ENCODE data around the gene IGSF8. TPM values are rescaled to one million over a fixed set of nuclear protein-coding genes. Genes with fewer than 3 reads are reported as not detected.

IGSF8 gene, protein sequence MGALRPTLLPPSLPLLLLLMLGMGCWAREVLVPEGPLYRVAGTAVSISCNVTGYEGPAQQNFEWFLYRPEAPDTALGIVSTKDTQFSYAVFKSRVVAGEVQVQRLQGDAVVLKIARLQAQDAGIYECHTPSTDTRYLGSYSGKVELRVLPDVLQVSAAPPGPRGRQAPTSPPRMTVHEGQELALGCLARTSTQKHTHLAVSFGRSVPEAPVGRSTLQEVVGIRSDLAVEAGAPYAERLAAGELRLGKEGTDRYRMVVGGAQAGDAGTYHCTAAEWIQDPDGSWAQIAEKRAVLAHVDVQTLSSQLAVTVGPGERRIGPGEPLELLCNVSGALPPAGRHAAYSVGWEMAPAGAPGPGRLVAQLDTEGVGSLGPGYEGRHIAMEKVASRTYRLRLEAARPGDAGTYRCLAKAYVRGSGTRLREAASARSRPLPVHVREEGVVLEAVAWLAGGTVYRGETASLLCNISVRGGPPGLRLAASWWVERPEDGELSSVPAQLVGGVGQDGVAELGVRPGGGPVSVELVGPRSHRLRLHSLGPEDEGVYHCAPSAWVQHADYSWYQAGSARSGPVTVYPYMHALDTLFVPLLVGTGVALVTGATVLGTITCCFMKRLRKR
- total RNA-seq: 35.9 TPM
- long read RNA-seq, transcript IGSF8-201 (7 exons, 2,343 nt): major isoform, 38 of 56 reads
- long read RNA-seq, partial matches to known transcripts: 10 of 56 reads
- long read RNA-seq, other reads (novel, unspliced or antisense): 6 of 56 reads

DNA sequence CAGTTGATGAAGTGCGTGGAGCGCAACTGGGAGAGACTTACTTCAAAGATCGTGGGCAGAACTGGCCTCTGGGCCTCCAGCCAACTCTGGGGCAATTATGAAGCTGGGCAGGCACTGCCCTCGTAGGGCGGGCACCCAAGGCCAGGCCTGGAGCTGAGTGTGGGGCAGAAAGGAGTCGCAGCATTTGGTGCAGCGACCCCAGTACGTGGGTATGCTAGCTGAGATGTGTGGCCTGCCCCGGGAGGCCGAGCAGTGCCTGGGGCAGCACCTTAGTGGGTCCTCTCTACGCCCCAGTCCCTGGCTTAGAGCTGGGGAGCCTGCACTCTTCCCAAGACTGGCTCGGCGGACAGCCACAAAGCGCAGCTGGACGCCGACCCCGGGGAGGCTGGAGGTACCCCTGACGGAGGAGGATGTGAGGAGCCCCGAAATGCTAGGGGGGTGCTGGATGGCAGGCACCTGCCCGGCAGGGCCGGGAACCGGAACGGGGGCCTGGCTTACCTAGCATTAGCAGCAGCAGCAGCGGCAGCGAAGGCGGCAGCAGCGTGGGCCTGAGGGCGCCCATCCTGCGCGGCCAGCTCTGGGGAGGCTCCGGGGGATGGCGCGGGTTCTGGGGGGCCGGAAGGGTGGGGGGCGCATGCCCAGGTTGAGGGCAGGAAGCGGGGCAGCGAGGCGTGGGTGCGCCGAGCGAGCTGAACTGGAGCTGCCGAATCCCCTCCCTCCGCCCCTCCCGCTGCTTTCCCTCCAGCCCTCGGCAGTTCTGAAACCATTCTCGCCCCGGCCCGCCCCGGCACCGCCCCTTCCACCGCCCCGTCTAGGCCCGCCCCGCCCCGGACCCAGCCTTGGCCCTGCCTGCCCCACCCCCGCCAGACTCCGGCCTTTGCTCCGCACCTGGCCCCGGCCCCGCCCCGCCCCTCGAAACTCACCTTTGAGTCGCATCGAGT is at the start of gene IGSF8:
IGSF8 (minus strand) TSS at position 709 of the 941 bp plus-strand sequence; CDS start at position 562, 147 bp downstream.
- DNase-seq (peak; percentile 93), ATAC-seq (peak; percentile 89 to 90)
- Histone ChIP-seq H3K4me3 (peak within 1 kb of the TSS; percentile 90), H3K36me3 (peaks cover 18% of the 10 kb centered on the region), H3K27me3 (ENCODE audit: low read depth) (no peaks in the 10 kb centered on the region), H3K9me3 (no peaks in the 10 kb centered on the region), H3K27ac (peak within 1 kb of the TSS; percentile 93), H3K4me1 (peaks cover 43% of the 10 kb centered on the region)
- intact Hi-C loops (cut with DNase I): no loop called here
- no peak for TF ChIP-seq CTCF (IDR thresholded peaks at IDR 0.05)

- TF ChIP-seq CTCF (IDR thresholded peaks at IDR 0.05): no peak
- Histone ChIP-seq H3K27ac (no peak overlapping the region), H3K9me3 (no peaks in the 10 kb centered on the region), H3K27me3 (ENCODE audit: low read depth) (no peaks in the 10 kb centered on the region), H3K4me1 (no peaks in the 10 kb centered on the region), H3K4me3 (no peak overlapping the region), H3K36me3 (no peaks in the 10 kb centered on the region)
- DNase-seq (no peak), ATAC-seq (no peak)
- intact Hi-C loops (cut with DNase I): no loop called here
These were observed 49.7 kb upstream of the IGSF8 start for GRCh38 chr1:160148121-160148520.

- H3K4me3 ChIP-seq: no peak overlapping the region
- no peaks in the 10 kb centered on the region for H3K27me3 ChIP-seq (ENCODE audit: low read depth)
- no peak overlapping the region for H3K27ac ChIP-seq
- intact Hi-C loops (cut with DNase I): no loop called here
- ATAC-seq (no peak), DNase-seq (no peak)
- no peak for TF ChIP-seq CTCF (IDR thresholded peaks at IDR 0.05)
- H3K9me3 ChIP-seq: no peaks in the 10 kb centered on the region
- no peaks in the 10 kb centered on the region for H3K4me1 ChIP-seq
- no peaks in the 10 kb centered on the region for H3K36me3 ChIP-seq
These were observed 47.7 kb upstream of the IGSF8 start for GRCh38 chr1:160146107-160146506.

- no peak overlapping the region for H3K27ac ChIP-seq
- H3K4me3 ChIP-seq: no peak overlapping the region
- H3K4me1 ChIP-seq: no peaks in the 10 kb centered on the region
- ATAC-seq (no peak), DNase-seq (no peak)
- no peaks in the 10 kb centered on the region for H3K36me3 ChIP-seq
- no peaks in the 10 kb centered on the region for H3K9me3 ChIP-seq
- H3K27me3 ChIP-seq (ENCODE audit: low read depth): no peaks in the 10 kb centered on the region
- intact Hi-C loops (cut with DNase I): no loop called here
- no peak for TF ChIP-seq CTCF (IDR thresholded peaks at IDR 0.05)
These were observed 46.5 kb upstream of the IGSF8 start for GRCh38 chr1:160144921-160145320.

- ATAC-seq (peak; percentile 40 to 82), DNase-seq (no peak)
- intact Hi-C loops (cut with DNase I): no loop called here
- no peaks in the 10 kb centered on the region for H3K27me3 ChIP-seq (ENCODE audit: low read depth)
- no peaks in the 10 kb centered on the region for H3K9me3 ChIP-seq
- H3K4me1 ChIP-seq: no peaks in the 10 kb centered on the region
- H3K4me3 ChIP-seq: no peak overlapping the region
- no peak overlapping the region for H3K27ac ChIP-seq
- no peak for TF ChIP-seq CTCF (IDR thresholded peaks at IDR 0.05)
- H3K36me3 ChIP-seq: no peaks in the 10 kb centered on the region
These were observed 45.3 kb upstream of the IGSF8 start for GRCh38 chr1:160143695-160144094.

Measured in lower lobe of right lung (tissue), 2 donors.